Measurements from ENCODE around the gene TNFAIP6.
A peak's percentile ranks its signal among the peaks of the same experiment; 100 is the strongest.

TNFAIP6 gene

GRCh38 chr2:151334082-151334815, 23.1 kb upstream of the TNFAIP6 start:
- Histone ChIP-seq H3K36me3 (ENCODE audit: insufficient read depth, low read length) (no peaks in the 10 kb centered on the region), H3K79me2 (ENCODE audit: insufficient read depth, low read length) (no peaks in the 10 kb centered on the region), H3K4me1 (ENCODE audit: insufficient read depth, low read length) (peaks cover 9% of the 10 kb centered on the region), H3K9me3 (ENCODE audit: insufficient read depth, low read length, severe bottlenecking) (no peaks in the 10 kb centered on the region), H3K4me3 (ENCODE audit: low read depth in 1 of 2, low read length in 2 of 2) (no peak overlapping the region), H4K20me1 (ENCODE audit: insufficient read depth, low read length) (no peaks in the 10 kb centered on the region), H2AFZ (ENCODE audit: low read depth, low read length) (peak overlapping the region; percentile 70; the same call in 1 of the 2 replicates), H3K27ac (ENCODE audit: low read length) (peak overlapping the region; percentile 36; the same call in 1 of the 2 replicates), H3K27me3 (ENCODE audit: insufficient read depth, low read length, poor library complexity) (no peaks in the 10 kb centered on the region), H3K4me2 (ENCODE audit: insufficient read depth, low read length) (no peak overlapping the region), H3K9ac (ENCODE audit: low read depth, low read length) (no peak overlapping the region)
- no peak for TF ChIP-seq CTCF (IDR thresholded peaks at IDR 0.05; ENCODE audit: borderline replicate concordance, extremely low read depth, low read length, poor library complexity, severe bottlenecking)
- no peak for TF ChIP-seq EZH2 (IDR thresholded peaks at IDR 0.05; ENCODE audit: borderline replicate concordance, low read depth, low read length, severe bottlenecking)
- ATAC-seq (ENCODE audit: insufficient read depth, low read depth): no peak
- no peak for DNase-seq

GRCh38 chr2:151336863-151337371, 20.5 kb upstream of the TNFAIP6 start:
- Histone ChIP-seq H3K9ac (ENCODE audit: low read depth, low read length) (no peak overlapping the region), H3K36me3 (ENCODE audit: insufficient read depth, low read length) (no peaks in the 10 kb centered on the region), H3K27ac (ENCODE audit: low read length) (no peak overlapping the region), H3K9me3 (ENCODE audit: insufficient read depth, low read length, severe bottlenecking) (no peaks in the 10 kb centered on the region), H3K4me1 (ENCODE audit: insufficient read depth, low read length) (peaks cover 9% of the 10 kb centered on the region), H2AFZ (ENCODE audit: low read depth, low read length) (no peak overlapping the region), H3K4me3 (ENCODE audit: low read depth in 1 of 2, low read length in 2 of 2) (no peak overlapping the region), H3K79me2 (ENCODE audit: insufficient read depth, low read length) (no peaks in the 10 kb centered on the region), H3K4me2 (ENCODE audit: insufficient read depth, low read length) (no peak overlapping the region), H4K20me1 (ENCODE audit: insufficient read depth, low read length) (no peaks in the 10 kb centered on the region), H3K27me3 (ENCODE audit: insufficient read depth, low read length, poor library complexity) (no peaks in the 10 kb centered on the region)
- TF ChIP-seq CTCF (IDR thresholded peaks at IDR 0.05; ENCODE audit: borderline replicate concordance, extremely low read depth, low read length, poor library complexity, severe bottlenecking) (no peak), EZH2 (IDR thresholded peaks at IDR 0.05; ENCODE audit: borderline replicate concordance, low read depth, low read length, severe bottlenecking) (no peak)
- DNase-seq (no peak), ATAC-seq (ENCODE audit: insufficient read depth, low read depth) (no peak; the same call in 2 of the 3 replicates)

GRCh38 chr2:151337643-151338042, 19.7 kb upstream of the TNFAIP6 start:
- no peaks in the 10 kb centered on the region for H3K36me3 ChIP-seq (ENCODE audit: insufficient read depth, low read length)
- no peak overlapping the region for H3K4me2 ChIP-seq (ENCODE audit: insufficient read depth, low read length)
- H3K27ac ChIP-seq (ENCODE audit: low read length): no peak overlapping the region
- H3K9ac ChIP-seq (ENCODE audit: low read depth, low read length): no peak overlapping the region
- no peak for ATAC-seq (ENCODE audit: insufficient read depth, low read depth)
- no peaks in the 10 kb centered on the region for H4K20me1 ChIP-seq (ENCODE audit: insufficient read depth, low read length)
- no peaks in the 10 kb centered on the region for H3K9me3 ChIP-seq (ENCODE audit: insufficient read depth, low read length, severe bottlenecking)
- no peaks in the 10 kb centered on the region for H3K79me2 ChIP-seq (ENCODE audit: insufficient read depth, low read length)
- DNase-seq: no peak
- peaks cover 9% of the 10 kb centered on the region for H3K4me1 ChIP-seq (ENCODE audit: insufficient read depth, low read length)
- H3K27me3 ChIP-seq (ENCODE audit: insufficient read depth, low read length, poor library complexity): no peaks in the 10 kb centered on the region
- H3K4me3 ChIP-seq (ENCODE audit: low read depth in 1 of 2, low read length in 2 of 2): no peak overlapping the region
- TF ChIP-seq EZH2 (IDR thresholded peaks at IDR 0.05; ENCODE audit: borderline replicate concordance, low read depth, low read length, severe bottlenecking) (no peak), CTCF (IDR thresholded peaks at IDR 0.05; ENCODE audit: borderline replicate concordance, extremely low read depth, low read length, poor library complexity, severe bottlenecking) (no peak)
- H2AFZ ChIP-seq (ENCODE audit: low read depth, low read length): no peak overlapping the region

Measured in DND-41 (cell line).